NB4 (cell line): ENCODE measurements around the gene ICE1.

Experiments used
- DNase-seq: peaks from one replicate; pipeline ENCODE4 v3.0.0; 2010; ENCODE audit warnings: low read depth
- H3K4me3 ChIP-seq: one replicate; pipeline ENCODE4 v1.5.1; 2011; ENCODE audit warnings: mild to moderate bottlenecking, low read depth, low read length, moderate library complexity
- CTCF ChIP-seq: IDR thresholded peaks from one replicate; pipeline ENCODE4 v1.5.1; 2012; ENCODE audit warnings: low read depth, low read length
- MAX ChIP-seq: IDR thresholded peaks from 2 replicates; pipeline ENCODE4 v1.6.1; 2011; ENCODE audit warnings: low read depth, low read length
- MYC ChIP-seq: IDR thresholded peaks from 2 replicates; pipeline ENCODE4 v1.6.1; 2011; ENCODE audit warnings: low read depth, low read length
- POLR2A ChIP-seq: IDR thresholded peaks from 2 replicates; pipeline ENCODE4 v1.6.1; 2011; ENCODE audit warnings: mild to moderate bottlenecking; ENCODE audit not compliant: insufficient read length; ENCODE audit errors: extremely low read depth

Gene ICE1

DNA sequence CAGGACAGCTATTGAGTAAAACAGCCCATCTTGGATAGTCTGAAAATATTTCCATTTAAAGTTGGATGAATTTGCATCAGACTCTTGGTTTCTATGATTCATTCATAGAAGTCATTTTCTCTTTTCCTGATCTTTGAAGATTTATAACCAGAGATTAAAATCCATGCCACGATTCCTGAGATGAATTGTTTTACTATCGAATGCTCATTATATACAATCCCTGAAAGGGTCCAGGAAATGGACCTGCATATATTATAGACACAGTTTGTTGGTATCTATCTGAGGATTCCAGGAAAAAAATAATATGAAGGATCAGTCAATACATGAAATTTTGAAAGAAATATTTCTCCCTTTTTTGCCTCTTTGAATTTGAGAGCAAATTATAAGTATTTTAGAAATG is 99.0 kb downstream of the ICE1 start:
- DNase-seq, result no peak
- TF ChIP-seq CTCF (no peak), MAX (no peak), POLR2A (no peak), MYC (no peak)
- H3K4me3 ChIP-seq, result no peak overlapping the region

DNA sequence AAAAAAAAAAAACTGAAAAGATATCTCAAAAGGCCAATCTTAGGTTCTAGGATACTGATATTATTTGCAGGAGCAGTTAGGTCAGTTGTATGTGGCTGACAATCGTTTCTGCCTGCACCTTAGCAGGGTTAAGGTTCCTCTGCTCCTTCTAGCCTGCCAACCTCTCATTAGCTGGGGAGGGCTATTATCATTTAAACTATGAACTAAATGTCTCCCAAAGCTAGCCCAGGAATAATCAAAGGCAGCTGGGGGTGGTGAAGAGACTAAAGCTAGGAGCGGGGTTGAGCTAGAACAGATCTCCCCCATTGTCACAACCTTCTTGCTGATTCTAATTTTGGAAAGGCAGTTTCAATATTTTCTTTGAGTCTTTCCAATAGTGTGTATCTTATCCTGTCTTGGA is 99.9 kb downstream of the ICE1 start:
- no peak for DNase-seq
- no peak overlapping the region for H3K4me3 ChIP-seq
- TF ChIP-seq MYC (no peak), MAX (no peak)

DNA sequence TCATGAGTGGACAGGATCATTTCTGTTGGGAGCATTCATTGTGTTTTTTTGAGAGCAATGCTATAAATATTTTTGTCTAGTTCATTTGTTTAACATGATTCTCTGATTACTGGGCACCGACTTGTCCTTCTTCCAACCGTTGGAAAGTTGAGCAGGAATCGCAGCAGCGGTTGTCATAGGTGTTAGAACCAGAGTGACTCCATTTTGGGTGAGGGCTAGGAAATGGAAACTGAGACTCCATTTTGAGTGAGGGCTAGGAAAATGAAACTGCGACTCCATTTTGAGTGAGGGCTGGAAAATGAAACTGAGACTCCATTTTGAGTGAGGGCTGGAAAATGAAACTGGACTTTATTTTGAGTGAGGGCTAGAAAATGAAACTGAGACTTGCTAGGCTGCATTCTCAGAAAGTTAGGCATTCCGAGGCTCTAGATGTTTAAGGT is 100.6 kb downstream of the ICE1 start:
- TF ChIP-seq CTCF (no peak), MAX (no peak), POLR2A (no peak), MYC (no peak)
- H3K4me3 ChIP-seq, result no peak overlapping the region
- DNase-seq, result peak; percentile 35

DNA sequence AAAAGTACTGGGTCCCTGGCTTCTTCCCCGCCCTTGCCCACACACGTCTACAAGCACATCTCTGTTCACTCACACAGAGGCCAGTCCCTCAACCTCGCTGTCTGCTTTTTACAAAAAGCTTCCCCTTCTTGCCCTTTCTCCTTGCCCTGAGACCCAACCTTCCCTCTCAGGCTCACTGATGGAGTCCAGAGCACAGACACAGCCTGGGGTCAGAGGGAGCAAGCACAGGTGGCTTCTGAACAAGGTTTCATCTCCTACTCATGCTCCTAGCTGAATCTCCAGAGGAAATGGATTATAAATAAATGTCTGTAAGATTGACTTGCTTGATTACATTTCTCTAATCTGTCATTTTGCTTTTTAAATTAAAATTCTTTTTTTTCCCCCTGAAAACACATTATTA is 101.8 kb downstream of the ICE1 start:
- no peak overlapping the region for H3K4me3 ChIP-seq
- TF ChIP-seq POLR2A (no peak), CTCF (no peak), MYC (no peak), MAX (no peak)
- no peak for DNase-seq

- H3K4me3 ChIP-seq, result no peak overlapping the region
- no peak for DNase-seq
- TF ChIP-seq POLR2A (no peak), MAX (no peak), CTCF (no peak), MYC (no peak)
Measured at GRCh38 chr5:5531371-5531770, 108.9 kb downstream of the ICE1 start.

- no peak overlapping the region for H3K4me3 ChIP-seq
- TF ChIP-seq MAX (no peak), CTCF (no peak), POLR2A (no peak), MYC (no peak)
- DNase-seq, result no peak
Measured at GRCh38 chr5:5532306-5533076, 110.0 kb downstream of the ICE1 start.
